Measurements from ENCODE around the gene DDX47. TPM values are rescaled to one million over a fixed set of nuclear protein-coding genes. Genes with fewer than 3 reads are reported as not detected.

Gene DDX47
- total RNA-seq, 1 experiment from 2014 or later = 64.8 TPM

DNA sequence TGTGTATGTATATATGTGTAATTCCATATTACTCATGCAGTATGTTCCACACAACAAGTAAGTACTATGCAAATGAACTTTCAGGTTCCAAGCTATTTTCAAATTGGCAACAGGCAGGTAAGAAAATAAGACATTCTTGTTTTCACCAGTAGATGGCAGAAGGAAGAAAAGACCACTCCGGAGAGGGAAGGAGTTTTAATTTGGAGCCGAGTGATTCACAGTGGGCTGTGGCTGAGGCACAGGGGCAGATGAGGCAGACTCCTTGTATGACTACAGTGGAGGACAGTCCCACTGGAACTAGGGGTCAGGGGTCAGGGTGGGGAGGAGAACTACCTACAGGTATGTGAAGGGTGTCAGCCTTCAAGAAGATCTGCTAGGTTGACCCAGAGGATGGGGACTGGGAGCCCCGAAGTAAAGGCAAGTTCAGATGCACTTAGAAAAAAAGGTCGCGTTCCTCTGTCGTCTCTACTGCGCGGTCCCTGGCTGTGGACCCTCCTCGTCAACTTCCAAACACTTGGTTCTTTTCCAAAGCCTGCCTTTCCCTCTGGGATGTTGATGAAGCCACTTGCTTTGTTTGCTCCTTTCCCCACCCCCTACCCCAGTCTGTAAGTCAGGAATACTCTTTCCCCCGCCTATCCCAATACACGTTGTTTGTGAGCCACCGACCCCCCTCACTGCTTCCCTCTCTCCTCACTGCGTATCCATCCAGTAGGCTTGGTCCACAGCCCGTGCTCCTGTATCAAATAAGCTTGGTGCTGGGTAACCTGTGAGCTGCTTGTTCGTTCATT is 24.1 kb downstream of the DDX47 start:
- TF ChIP-seq SMAD3 (CRISPR knock-in tag; IDR thresholded peaks at IDR 0.05; ENCODE audit: borderline replicate concordance) (no peak), STAT6 (CRISPR knock-in tag; conservative IDR thresholded peaks at IDR 0.05; ENCODE audit: low read depth) (no peak), TP53 (CRISPR knock-in tag; IDR thresholded peaks at IDR 0.05) (no peak), JUN (CRISPR knock-in tag; IDR thresholded peaks at IDR 0.05) (no peak), SMAD4 (CRISPR knock-in tag; IDR thresholded peaks at IDR 0.05) (no peak), CDX4 (CRISPR knock-in tag; IDR thresholded peaks at IDR 0.05; ENCODE audit: borderline replicate concordance) (no peak), ZNF263 (CRISPR knock-in tag; IDR thresholded peaks at IDR 0.05; ENCODE audit: low read depth) (no peak), NR3C1 (CRISPR knock-in tag; conservative IDR thresholded peaks at IDR 0.05; ENCODE audit: low read depth) (no peak), CTCF (IDR thresholded peaks at IDR 0.05) (no peak), MYBL2 (CRISPR knock-in tag; IDR thresholded peaks at IDR 0.05) (no peak), ZBTB43 (CRISPR knock-in tag; IDR thresholded peaks at IDR 0.05) (no peak), FOXP4 (CRISPR knock-in tag; IDR thresholded peaks at IDR 0.05) (no peak)
- H3K27me3 Mint-ChIP-seq (ENCODE audit: low read depth) = no peaks in the 10 kb centered on the region
- H3K9me3 Mint-ChIP-seq = no peaks in the 10 kb centered on the region
- H3K4me3 Mint-ChIP-seq = no peak overlapping the region
- ChIA-PET CTCF (interaction anchor here (0.6 to 2.9 kb wide), 37 partner anchors 9 to 460 kb away, joined by 3 to 37 read pairs (median 4); partner anchors contain the start of genes DDX47 and GPRC5A), POLR2A (interaction anchor here (0.8 kb wide), 1 partner anchor 54 kb away, joined by 3 read pairs; the partner anchor contains the start of gene GPRC5A)
- peaks cover 9% of the 10 kb centered on the region for H3K4me1 Mint-ChIP-seq
- peaks cover 17% of the 10 kb centered on the region for H3K36me3 Mint-ChIP-seq
- ATAC-seq = peak; percentile 87
- peak; percentile 16 for DNase-seq (ENCODE audit: low spot score)
- no peak overlapping the region for H3K27ac Mint-ChIP-seq

GRCh38 chr12:12837813-12838153 is 24.6 kb downstream of the DDX47 start:
- Mint-ChIP-seq H3K27ac (no peak overlapping the region), H3K27me3 (ENCODE audit: low read depth) (no peaks in the 10 kb centered on the region)
- POLR2A ChIA-PET = interaction anchor here (0.6 kb wide), 1 partner anchor 18 kb away, joined by 3 read pairs; no protein-coding TSS in a partner anchor
- TF ChIP-seq, protein P1, sequence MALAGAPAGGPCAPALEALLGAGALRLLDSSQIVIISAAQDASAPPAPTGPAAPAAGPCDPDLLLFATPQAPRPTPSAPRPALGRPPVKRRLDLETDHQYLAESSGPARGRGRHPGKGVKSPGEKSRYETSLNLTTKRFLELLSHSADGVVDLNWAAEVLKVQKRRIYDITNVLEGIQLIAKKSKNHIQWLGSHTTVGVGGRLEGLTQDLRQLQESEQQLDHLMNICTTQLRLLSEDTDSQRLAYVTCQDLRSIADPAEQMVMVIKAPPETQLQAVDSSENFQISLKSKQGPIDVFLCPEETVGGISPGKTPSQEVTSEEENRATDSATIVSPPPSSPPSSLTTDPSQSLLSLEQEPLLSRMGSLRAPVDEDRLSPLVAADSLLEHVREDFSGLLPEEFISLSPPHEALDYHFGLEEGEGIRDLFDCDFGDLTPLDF (CRISPR knock-in tag; IDR thresholded peaks at IDR 0.05) = no peak
- TF ChIP-seq ZNF232 (CRISPR knock-in tag; IDR thresholded peaks at IDR 0.05) (no peak), ZBTB21 (CRISPR knock-in tag; IDR thresholded peaks at IDR 0.05; ENCODE audit: borderline replicate concordance) (no peak)
- TF ChIP-seq, protein P2, sequence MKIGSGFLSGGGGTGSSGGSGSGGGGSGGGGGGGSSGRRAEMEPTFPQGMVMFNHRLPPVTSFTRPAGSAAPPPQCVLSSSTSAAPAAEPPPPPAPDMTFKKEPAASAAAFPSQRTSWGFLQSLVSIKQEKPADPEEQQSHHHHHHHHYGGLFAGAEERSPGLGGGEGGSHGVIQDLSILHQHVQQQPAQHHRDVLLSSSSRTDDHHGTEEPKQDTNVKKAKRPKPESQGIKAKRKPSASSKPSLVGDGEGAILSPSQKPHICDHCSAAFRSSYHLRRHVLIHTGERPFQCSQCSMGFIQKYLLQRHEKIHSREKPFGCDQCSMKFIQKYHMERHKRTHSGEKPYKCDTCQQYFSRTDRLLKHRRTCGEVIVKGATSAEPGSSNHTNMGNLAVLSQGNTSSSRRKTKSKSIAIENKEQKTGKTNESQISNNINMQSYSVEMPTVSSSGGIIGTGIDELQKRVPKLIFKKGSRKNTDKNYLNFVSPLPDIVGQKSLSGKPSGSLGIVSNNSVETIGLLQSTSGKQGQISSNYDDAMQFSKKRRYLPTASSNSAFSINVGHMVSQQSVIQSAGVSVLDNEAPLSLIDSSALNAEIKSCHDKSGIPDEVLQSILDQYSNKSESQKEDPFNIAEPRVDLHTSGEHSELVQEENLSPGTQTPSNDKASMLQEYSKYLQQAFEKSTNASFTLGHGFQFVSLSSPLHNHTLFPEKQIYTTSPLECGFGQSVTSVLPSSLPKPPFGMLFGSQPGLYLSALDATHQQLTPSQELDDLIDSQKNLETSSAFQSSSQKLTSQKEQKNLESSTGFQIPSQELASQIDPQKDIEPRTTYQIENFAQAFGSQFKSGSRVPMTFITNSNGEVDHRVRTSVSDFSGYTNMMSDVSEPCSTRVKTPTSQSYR (CRISPR knock-in tag; IDR thresholded peaks at IDR 0.05) = no peak

More at GRCh38 chr12:12837813-12838153, 24.6 kb downstream of the DDX47 start:
- no peak overlapping the region for H3K4me3 Mint-ChIP-seq
- CTCF ChIA-PET = interaction anchor here (0.7 to 2.9 kb wide), 11 partner anchors 19 to 461 kb away, joined by 3 to 37 read pairs (median 5); partner anchors contain the start of gene GPRC5A
- DNase-seq (ENCODE audit: low spot score) (no peak), ATAC-seq (no peak)
- H3K4me1 Mint-ChIP-seq = peaks cover 9% of the 10 kb centered on the region
- peaks cover 12% of the 10 kb centered on the region for H3K36me3 Mint-ChIP-seq
- no peaks in the 10 kb centered on the region for H3K9me3 Mint-ChIP-seq

Measured in WTC11 (cell line).